GM19238 (cell line): ENCODE results near the gene PKMYT1.
"Not testable (repeated sequence)": the region's sequence is repeated elsewhere in the genome, so short reads cannot be mapped to it uniquely, and the experiment has no call there.

Experiments
- DNase-seq: peaks from one replicate; pipeline ENCODE4 v3.0.0; 2011; ENCODE audit warnings: low spot score; ENCODE audit not compliant: insufficient read length

PKMYT1 gene

GRCh38 chr16:2936436-2937011 is 43.7 kb downstream of the PKMYT1 start:
- DNase-seq: no peak

- DNase-seq: no peak
Measured at GRCh38 chr16:2934450-2934849, 45.8 kb downstream of the PKMYT1 start.

DNA sequence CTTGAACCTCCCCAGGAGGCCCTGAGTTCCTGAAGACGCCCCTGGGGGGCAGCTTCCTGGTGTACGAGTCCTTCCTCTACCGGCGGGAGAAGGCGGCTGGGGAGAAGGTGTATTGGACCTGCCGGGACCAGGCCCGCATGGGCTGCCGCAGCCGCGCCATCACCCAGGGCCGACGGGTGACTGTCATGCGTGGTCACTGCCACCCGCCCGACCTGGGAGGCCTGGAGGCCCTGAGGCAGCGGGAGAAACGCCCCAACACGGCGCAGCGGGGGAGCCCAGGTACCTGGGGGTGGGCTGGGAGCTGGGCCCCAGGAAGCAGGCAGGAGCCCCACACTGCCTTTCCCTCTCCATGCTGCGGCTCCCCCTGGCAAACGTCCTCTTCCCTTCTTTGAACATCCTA is 46.5 kb downstream of the PKMYT1 start:
- DNase-seq: no peak

DNA sequence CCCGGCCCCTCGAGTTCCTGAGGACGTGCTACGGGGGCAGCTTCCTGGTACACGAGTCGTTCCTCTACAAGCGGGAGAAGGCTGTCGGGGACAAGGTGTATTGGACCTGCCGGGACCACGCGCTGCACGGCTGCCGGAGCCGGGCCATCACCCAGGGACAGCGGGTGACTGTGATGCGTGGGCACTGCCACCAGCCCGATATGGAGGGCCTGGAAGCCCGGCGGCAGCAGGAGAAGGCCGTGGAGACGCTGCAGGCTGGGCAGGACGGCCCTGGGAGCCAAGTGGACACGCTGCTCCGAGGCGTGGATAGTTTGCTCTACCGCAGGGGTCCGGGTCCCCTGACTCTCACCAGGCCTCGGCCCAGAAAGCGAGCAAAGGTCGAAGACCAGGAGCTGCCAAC is 47.1 kb downstream of the PKMYT1 start:
- DNase-seq: no peak

- DNase-seq: not testable (repeated sequence)
Measured at GRCh38 chr16:2931231-2931914, 48.9 kb downstream of the PKMYT1 start.

DNA sequence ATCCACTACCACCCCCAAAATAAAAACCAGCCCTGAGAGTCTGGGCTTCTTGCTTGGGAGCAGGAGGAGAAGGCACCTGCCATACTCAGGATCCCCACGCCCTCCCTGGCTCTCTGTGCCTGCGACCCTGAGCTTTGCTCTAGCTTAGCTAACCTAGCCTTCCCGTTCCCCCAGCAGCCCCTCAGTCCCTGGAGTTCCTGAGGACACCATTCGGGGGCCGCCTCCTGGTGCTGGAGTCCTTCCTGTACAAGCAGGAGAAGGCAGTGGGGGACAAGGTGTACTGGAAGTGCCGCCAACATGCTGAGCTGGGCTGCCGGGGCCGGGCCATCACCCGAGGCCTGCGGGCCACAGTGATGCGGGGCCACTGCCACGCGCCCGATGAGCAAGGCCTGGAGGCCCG is 50.0 kb downstream of the PKMYT1 start:
- DNase-seq: no peak

DNA sequence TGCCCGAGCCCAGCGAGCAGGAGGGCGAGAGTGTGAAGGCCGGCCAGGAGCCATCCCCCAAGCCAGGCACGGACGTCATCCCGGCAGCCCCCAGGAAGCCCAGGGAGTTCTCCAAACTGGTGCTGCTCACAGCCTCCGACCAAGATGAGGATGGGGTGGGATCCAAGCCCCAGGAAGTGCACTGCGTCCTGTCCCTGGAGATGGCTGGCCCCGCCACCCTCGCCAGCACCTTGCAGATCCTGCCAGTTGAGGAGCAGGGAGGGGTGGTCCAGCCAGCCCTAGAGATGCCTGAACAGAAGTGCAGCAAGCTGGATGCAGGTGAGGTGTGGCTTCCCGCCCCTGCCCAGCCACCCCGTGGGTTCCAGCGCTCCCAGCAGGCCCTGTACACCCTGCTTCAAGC is 50.6 kb downstream of the PKMYT1 start:
- DNase-seq: no peak

- DNase-seq: no peak
Measured at GRCh38 chr16:2928796-2929195, 51.5 kb downstream of the PKMYT1 start.

DNA sequence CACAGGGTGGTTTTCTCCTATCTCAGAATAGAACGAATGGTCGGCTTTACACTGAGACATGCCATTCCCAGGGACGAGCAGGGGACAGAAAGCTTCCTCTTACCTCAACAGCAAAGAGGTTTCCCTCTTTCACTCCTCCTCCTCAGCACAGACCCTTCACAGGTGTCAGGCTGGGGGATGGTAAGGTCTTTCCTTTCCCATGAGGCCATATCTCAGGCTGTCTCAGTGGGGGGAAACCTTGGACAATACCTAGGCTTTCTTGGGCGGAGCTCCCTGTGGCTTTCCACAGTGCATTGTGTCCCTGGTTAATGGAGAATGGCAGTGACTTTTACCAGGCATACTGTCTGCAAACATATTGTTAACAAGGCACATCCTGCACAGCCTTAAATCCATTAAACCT is 52.1 kb downstream of the PKMYT1 start:
- DNase-seq: not testable (repeated sequence)

GRCh38 chr16:2927010-2927646 is 53.1 kb downstream of the PKMYT1 start:
- DNase-seq: peak; percentile 63

DNA sequence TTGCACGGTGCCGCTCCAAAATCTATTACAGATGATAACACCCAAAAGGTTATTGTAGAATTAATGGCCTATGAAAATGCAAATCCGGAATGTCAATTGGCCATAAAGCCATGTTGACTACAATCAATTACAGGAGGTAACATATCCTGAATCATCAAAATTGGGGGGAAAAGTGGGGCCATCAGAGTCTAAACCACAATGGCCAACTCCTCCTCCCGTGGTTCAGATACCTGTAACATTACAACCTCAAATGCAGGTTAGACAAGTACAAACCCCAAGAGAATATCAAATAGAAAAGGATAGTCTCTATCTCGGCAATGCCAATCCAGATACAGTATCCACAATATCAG is 53.6 kb downstream of the PKMYT1 start:
- no peak for DNase-seq

GRCh38 chr16:2925951-2926649 is 54.1 kb downstream of the PKMYT1 start:
- DNase-seq: no peak

GRCh38 chr16:2924901-2925755 is 55.1 kb downstream of the PKMYT1 start:
- no peak for DNase-seq

- DNase-seq: no peak
Measured at GRCh38 chr16:2923481-2923880, 56.8 kb downstream of the PKMYT1 start.
